ENCODE data around the gene OR10AD1.
A peak's percentile ranks its signal among the peaks of the same experiment; 100 is the strongest.

Gene OR10AD1

DNA sequence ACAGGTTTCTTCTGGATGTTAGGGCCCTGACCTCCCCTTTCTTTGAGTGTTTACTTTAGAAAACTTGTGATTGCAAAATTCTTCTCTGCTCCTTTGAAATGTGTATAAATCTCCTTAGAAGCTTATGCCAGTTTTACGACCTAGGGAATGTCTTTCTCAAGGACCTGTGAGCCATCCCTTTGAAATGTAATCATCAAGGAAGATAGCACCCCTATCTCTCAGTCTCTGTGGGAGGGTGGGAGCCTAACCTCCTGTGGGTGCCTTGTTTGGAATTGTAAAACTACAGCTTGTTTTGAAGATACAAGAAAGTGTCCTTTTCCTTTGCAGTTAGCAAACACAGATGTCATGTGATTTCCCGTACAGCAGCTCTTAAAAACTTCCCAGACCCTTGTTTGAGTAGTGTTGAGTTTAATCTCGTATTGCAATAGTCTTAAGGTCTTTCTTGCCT is 3.3 kb downstream of the OR10AD1 start:
- TF ChIP-seq, protein P1, sequence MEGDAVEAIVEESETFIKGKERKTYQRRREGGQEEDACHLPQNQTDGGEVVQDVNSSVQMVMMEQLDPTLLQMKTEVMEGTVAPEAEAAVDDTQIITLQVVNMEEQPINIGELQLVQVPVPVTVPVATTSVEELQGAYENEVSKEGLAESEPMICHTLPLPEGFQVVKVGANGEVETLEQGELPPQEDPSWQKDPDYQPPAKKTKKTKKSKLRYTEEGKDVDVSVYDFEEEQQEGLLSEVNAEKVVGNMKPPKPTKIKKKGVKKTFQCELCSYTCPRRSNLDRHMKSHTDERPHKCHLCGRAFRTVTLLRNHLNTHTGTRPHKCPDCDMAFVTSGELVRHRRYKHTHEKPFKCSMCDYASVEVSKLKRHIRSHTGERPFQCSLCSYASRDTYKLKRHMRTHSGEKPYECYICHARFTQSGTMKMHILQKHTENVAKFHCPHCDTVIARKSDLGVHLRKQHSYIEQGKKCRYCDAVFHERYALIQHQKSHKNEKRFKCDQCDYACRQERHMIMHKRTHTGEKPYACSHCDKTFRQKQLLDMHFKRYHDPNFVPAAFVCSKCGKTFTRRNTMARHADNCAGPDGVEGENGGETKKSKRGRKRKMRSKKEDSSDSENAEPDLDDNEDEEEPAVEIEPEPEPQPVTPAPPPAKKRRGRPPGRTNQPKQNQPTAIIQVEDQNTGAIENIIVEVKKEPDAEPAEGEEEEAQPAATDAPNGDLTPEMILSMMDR (IDR thresholded peaks at IDR 0.05; ENCODE audit: control insufficient read depth, extremely low read depth, insufficient read depth), result no peak
- no peak overlapping the region for H3K4me3 ChIP-seq (ENCODE audit: low read depth, low read length)
- DNase-seq (ENCODE audit: low read depth), result no peak

DNA sequence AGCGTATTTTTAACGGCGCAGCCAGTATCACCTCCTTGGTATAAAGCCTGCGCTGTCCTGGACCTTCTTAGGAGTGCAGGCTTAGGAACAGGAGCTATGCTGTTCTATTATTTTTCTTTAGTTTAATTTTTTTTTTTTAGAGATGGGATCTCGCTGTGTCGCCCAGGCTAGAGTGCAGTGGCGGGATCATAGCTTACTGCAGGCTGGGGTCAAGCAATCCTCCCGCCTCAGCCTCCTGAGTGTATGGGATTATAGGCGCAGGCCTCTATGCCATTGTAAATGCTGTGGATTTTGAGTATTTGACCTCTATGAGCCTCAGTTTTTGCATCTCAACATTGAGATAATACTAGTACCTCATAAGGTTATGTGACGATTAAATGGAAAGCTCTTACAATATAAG is 4.1 kb downstream of the OR10AD1 start:
- TF ChIP-seq, protein P1 (IDR thresholded peaks at IDR 0.05; ENCODE audit: control insufficient read depth, extremely low read depth, insufficient read depth), result no peak
- H3K4me3 ChIP-seq (ENCODE audit: low read depth, low read length), result no peak overlapping the region
- DNase-seq (ENCODE audit: low read depth), result no peak

DNA sequence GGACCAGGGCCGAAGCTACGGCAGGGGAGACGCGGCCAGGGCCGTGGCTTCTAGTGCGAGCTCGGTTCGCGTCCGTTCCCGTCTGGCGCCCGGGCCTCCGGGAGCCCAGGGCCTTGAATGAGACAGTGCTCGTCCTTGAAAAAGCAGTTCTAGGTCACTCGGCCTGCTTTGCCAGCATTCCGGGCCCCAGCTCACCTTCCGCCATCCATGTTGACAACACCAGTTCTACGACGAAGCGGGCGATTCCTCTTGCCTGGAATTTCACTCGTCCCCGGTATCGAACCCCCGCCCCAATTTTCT is 4.5 kb downstream of the OR10AD1 start:
- no peak overlapping the region for H3K4me3 ChIP-seq (ENCODE audit: low read depth, low read length)
- no peak for DNase-seq (ENCODE audit: low read depth)
- TF ChIP-seq, protein P1 (IDR thresholded peaks at IDR 0.05; ENCODE audit: control insufficient read depth, extremely low read depth, insufficient read depth), result no peak

DNA sequence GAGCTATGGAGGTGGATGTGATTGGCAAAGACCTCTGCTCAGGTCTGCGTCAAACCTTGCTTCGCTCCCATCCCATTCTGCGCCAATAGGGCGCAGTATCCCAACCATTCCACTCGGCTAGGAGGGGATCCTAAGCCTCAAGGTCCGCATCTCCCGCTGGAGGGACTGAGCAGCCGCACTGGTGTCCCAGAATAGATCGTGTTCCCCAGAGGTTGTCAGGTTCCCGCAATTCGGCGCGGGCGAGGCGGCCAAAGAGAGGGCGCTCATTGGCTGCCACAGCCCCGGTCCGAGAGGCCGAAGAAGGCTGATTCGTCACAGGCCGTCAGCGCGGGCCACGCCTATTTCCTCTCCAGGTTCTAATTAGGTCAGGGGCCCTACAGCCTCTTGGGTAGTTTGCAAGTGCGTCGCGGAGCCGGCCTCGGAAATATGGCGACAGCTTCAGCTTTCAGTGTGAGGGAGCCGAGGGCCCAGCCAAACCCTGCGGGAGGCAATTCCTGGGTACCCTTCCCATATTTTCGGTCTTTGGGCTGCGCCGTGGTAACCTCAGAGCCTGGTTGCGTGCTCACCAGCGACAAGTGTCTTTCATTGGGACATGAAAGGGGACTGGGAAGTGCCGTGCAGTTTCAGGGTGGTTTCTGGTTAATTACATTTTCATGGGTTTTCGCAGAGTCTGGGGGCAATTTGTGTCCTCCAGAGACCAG is 5.0 kb downstream of the OR10AD1 start:
- no peak overlapping the region for H3K4me3 ChIP-seq (ENCODE audit: low read depth, low read length)
- no peak for DNase-seq (ENCODE audit: low read depth)
- TF ChIP-seq, protein P1 (IDR thresholded peaks at IDR 0.05; ENCODE audit: control insufficient read depth, extremely low read depth, insufficient read depth), result no peak

DNA sequence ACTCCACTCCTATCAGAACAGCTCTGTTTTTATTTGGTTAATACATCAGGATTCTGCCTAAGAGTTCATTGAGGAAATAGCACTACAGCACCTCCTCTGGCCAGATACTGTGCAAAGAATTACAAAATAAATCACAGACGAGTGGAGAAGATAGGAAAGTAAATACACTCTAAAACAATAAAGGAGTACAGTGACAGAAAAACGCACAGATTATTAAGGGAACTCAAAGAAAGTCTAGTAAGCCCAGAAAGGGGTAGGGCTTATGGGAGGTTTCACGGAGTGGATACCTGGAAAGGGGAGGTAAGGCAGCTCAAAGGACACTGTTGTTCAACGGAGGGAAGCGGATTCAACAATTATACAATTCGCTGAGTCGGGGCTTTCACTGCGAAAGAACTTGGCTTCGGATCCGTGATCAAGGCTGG is 5.5 kb downstream of the OR10AD1 start:
- DNase-seq (ENCODE audit: low read depth), result no peak
- TF ChIP-seq, protein P1 (IDR thresholded peaks at IDR 0.05; ENCODE audit: control insufficient read depth, extremely low read depth, insufficient read depth), result peak; percentile 39

DNA sequence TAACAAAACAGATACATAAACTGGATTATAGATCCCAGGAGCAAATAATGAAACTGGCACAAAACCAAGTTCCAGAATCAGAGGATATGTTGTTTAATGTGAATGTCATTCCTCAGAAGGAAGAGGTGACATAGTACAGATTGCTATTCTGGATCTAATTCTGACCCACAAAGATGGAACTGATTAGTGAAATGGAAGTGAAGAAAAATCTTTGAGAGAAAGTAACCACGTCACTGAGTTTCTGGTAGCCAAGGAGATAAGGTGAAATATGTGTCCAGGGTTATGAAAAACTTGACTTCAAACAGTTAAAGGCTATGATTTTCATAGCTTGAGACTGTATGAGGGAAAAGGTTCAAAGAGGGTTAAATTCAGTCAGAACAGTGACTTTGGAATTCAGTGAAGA is 8.3 kb downstream of the OR10AD1 start:
- TF ChIP-seq, protein P1 (IDR thresholded peaks at IDR 0.05; ENCODE audit: control insufficient read depth, extremely low read depth, insufficient read depth), result no peak
- DNase-seq (ENCODE audit: low read depth), result peak; percentile 54
- no peak overlapping the region for H3K4me3 ChIP-seq (ENCODE audit: low read depth, low read length)

More for the DNA sequence above, 5.5 kb downstream of the OR10AD1 start:
- no peak overlapping the region for H3K4me3 ChIP-seq (ENCODE audit: low read depth, low read length)

DNA sequence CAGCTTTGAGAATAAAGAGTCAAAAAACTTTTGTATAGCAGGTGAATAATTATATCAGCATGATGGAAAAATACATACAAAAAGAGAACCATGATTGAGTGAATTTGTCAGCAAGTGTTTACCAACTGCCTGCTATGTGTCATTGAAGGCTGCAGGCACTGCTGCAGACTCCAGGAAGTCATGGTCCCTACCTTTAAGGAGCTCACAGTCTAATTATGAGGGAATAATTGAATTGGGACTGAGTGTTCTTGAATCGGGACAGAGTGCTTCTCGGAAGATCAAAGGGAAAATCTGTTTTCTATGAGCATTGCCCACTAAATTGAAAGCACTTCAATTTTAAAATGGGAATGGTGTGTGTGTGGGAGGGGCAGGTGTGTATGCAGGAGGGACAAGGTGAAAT is 9.5 kb downstream of the OR10AD1 start:
- TF ChIP-seq, protein P1 (IDR thresholded peaks at IDR 0.05; ENCODE audit: control insufficient read depth, extremely low read depth, insufficient read depth), result no peak
- DNase-seq (ENCODE audit: low read depth), result no peak
- H3K4me3 ChIP-seq (ENCODE audit: low read depth, low read length), result no peak overlapping the region

All from LNCaP clone FGC (cell line).